K562 (cell line): Measurements from ENCODE around the gene TRAIP. TPM values are rescaled to one million over a fixed set of nuclear protein-coding genes. Genes with fewer than 3 reads are reported as not detected.

Source experiments
- ATAC-seq: fragments of 200-7000 bp; cut with Tn5 transposase; 3 replicates; pipeline ENCODE4 v1.9.1; 2020; ENCODE audit warnings: moderate library complexity
- BruUV-seq: library from RNA; stranded (reverse); fragments of 400-500 nt; replicated peaks from 2 replicates; lab custom pipeline; 2021; lab: Mats Ljungman, UMichigan
- CTCF ChIA-PET: fragments of 300-600 bp; formaldehyde crosslinking; extraction: SDS; loops from one replicate; lab custom pipeline; 2021; ENCODE audit warnings: low intra/inter-chr PET ratio; lab: Yijun Ruan, JAX
- POLR2A ChIA-PET: fragments of 300-600, 350-650 bp; sonication (Branson Sonifier 250); formaldehyde crosslinking; extraction: SDS; loops from one replicate; lab custom pipeline; 2021; ENCODE audit warnings: antibody characterized with exemption, inconsistent platforms; lab: Yijun Ruan, JAX
- DNase-seq, 4 experiments: peaks; one replicate each; pipeline versions ENCODE4 v3.0.0 to v3.0.0-alpha.2; 2011 to 2018; ENCODE audit warnings: low spot score in 3 of 4, mixed read lengths in 3 of 4; ENCODE audit errors: extremely low read depth in 1 of 4
- FAIRE-seq: peaks from 2 replicates; lab custom pipeline; 2011; peaks lifted over from hg19 to GRCh38; lab: Jason Lieb, UNC
- H2AFZ ChIP-seq: 2 replicates; pipeline ENCODE4 v1.6.0; 2011; ENCODE audit warnings: low read depth, low read length, control low read depth, inconsistent platforms
- H3K27ac ChIP-seq: fragments of 200-600 bp; 3 replicates; pipeline ENCODE4 v1.8.0; 2011; ENCODE audit warnings: low read depth, mild to moderate bottlenecking, control low read depth, inconsistent platforms, low read length, moderate library complexity, mixed read lengths; ENCODE audit errors: extremely low read depth
- H3K27me3 ChIP-seq, 2 experiments: fragments of 300-600 bp in 1 of 2; 2 replicates in 1 of 2; 3 replicates in 1 of 2; pipeline versions ENCODE4 v1.6.0 to v1.8.0; 2011; ENCODE audit warnings: inconsistent platforms in 2 of 2, low read length in 2 of 2, mild to moderate bottlenecking in 1 of 2, mixed read lengths in 1 of 2, moderate library complexity in 1 of 2; ENCODE audit not compliant: control insufficient read depth in 2 of 2, insufficient read depth in 2 of 2
- H3K36me3 ChIP-seq: fragments of 300-600 bp; 3 replicates; pipeline ENCODE4 v1.8.0; 2011; ENCODE audit warnings: mild to moderate bottlenecking, low read length, inconsistent platforms; ENCODE audit not compliant: control insufficient read depth, insufficient read depth
- H3K4me1 ChIP-seq, 2 experiments: fragments of 200-600 bp in 1 of 2; replicated peaks in 1 of 2; 2 replicates in 1 of 2; 3 replicates in 1 of 2; pipeline versions ENCODE4 v1.5.1 to v1.8.0; 2011; ENCODE audit warnings: inconsistent platforms in 2 of 2, low read length in 2 of 2, mild to moderate bottlenecking in 1 of 2, mixed read lengths in 1 of 2, moderate library complexity in 1 of 2; ENCODE audit not compliant: control insufficient read depth in 2 of 2, insufficient read depth in 2 of 2
- H3K4me2 ChIP-seq: 2 replicates; pipeline ENCODE4 v1.6.1; 2011; ENCODE audit warnings: low read length, control low read depth, inconsistent platforms, mixed read lengths; ENCODE audit not compliant: insufficient read depth
- H3K4me3 ChIP-seq: fragments of 200-600 bp; sonication (generic), shearing (Covaris generic); 2 replicates; pipeline ENCODE4 v1.5.1; 2016; ENCODE audit warnings: control low read depth, inconsistent platforms
- H3K79me2 ChIP-seq: fragments of 200-600 bp; 3 replicates; pipeline ENCODE4 v1.8.0; 2011; ENCODE audit warnings: low read length, inconsistent platforms; ENCODE audit not compliant: control insufficient read depth, insufficient read depth
- H3K9ac ChIP-seq, 2 experiments: 2 replicates each; pipeline versions ENCODE4 v1.6.0 to v1.6.1; 2011; ENCODE audit warnings: low read depth in 2 of 2, low read length in 2 of 2, control low read depth in 1 of 2, inconsistent platforms in 1 of 2, mild to moderate bottlenecking in 1 of 2, mixed read lengths in 1 of 2; ENCODE audit not compliant: insufficient read depth in 1 of 2
- H3K9me1 ChIP-seq: one replicate; pipeline ENCODE4 v1.6.0; 2011; ENCODE audit warnings: inconsistent platforms, mild to moderate bottlenecking, low read length, moderate library complexity; ENCODE audit not compliant: control insufficient read depth, insufficient read depth
- H3K9me3 ChIP-seq: replicated peaks from 2 replicates; pipeline ENCODE4 v1.5.1; 2011; ENCODE audit warnings: low read depth, low read length, inconsistent platforms; ENCODE audit not compliant: control insufficient read depth, insufficient read depth
- H4K20me1 ChIP-seq: replicated peaks from 2 replicates; pipeline ENCODE4 v1.6.1; 2011; ENCODE audit warnings: low read length, inconsistent platforms, mixed read lengths; ENCODE audit not compliant: control insufficient read depth, insufficient read depth
- DMBX1 ChIP-seq: fragments of 250-450 bp; sonication (Bioruptor Pico); IDR thresholded peaks from 2 replicates; pipeline ENCODE4 v1.8.0; 2022; ENCODE audit warnings: inconsistent platforms, mild to moderate bottlenecking, moderate library complexity, borderline replicate concordance
- EP300 ChIP-seq: IDR thresholded peaks from 2 replicates; pipeline ENCODE4 v1.6.1; 2012; ENCODE audit warnings: low read length, improper control_type of control experiment
- ESRRA ChIP-seq: fragments of 450-650 bp; IDR thresholded peaks from 2 replicates; pipeline ENCODE4 v1.6.1; 2014; ENCODE audit warnings: low read depth, mild to moderate bottlenecking, moderate library complexity, borderline replicate concordance
- MAFF ChIP-seq: IDR thresholded peaks from 2 replicates; pipeline ENCODE4 v1.6.1; 2012; ENCODE audit warnings: low read length, improper control_type of control experiment
- MAZ ChIP-seq, 2 experiments: fragments of 450-650 bp in 1 of 2; sonication (generic) in 1 of 2; formaldehyde crosslinking; IDR thresholded peaks in 1 of 2; conservative IDR thresholded peaks in 1 of 2; 2 replicates each; pipeline versions ENCODE4 v1.4.0 to v1.5.0; 2020; ENCODE audit warnings: mild to moderate bottlenecking in 1 of 2, missing genetic modification reagents in 1 of 2
- POLR2AphosphoS2 ChIP-seq: IDR thresholded peaks from 2 replicates; pipeline ENCODE4 v1.6.1; 2012; ENCODE audit warnings: low read length, improper control_type of control experiment
- POLR3G ChIP-seq: IDR thresholded peaks from 2 replicates; pipeline ENCODE4 v1.6.1; 2011; ENCODE audit not compliant: insufficient read length, insufficient replicate concordance; ENCODE audit errors: extremely low read depth
- PURB ChIP-seq: sonication (generic); formaldehyde crosslinking; IDR thresholded peaks from 2 replicates; pipeline ENCODE4 v1.9.0; 2021; ENCODE audit warnings: low read depth, mild to moderate bottlenecking, missing genetic modification reagents
- RAD51 ChIP-seq: fragments of 450-650 bp; IDR thresholded peaks from 2 replicates; pipeline ENCODE4 v1.7.1; 2016; ENCODE audit warnings: low read depth, mild to moderate bottlenecking, borderline replicate concordance
- RBM25 ChIP-seq: fragments of 200-400 bp; formaldehyde crosslinking; IDR thresholded peaks from 2 replicates; pipeline ENCODE4 v1.6.1; 2018; ENCODE audit warnings: low read length, low read depth, moderate library complexity; ENCODE audit not compliant: severe bottlenecking
- SOX6 ChIP-seq: fragments of 450-650 bp; IDR thresholded peaks from 2 replicates; pipeline ENCODE4 v1.6.1; 2014; ENCODE audit warnings: mild to moderate bottlenecking
- STAT5A ChIP-seq: IDR thresholded peaks from 2 replicates; pipeline ENCODE4 v1.6.1; 2012; ENCODE audit warnings: low read length, inconsistent platforms, borderline replicate concordance
- TCF3 ChIP-seq: sonication (generic); formaldehyde crosslinking; IDR thresholded peaks from 2 replicates; pipeline ENCODE4 v1.4.0; 2020; ENCODE audit warnings: mild to moderate bottlenecking, missing genetic modification reagents
- THRAP3 ChIP-seq: fragments of 450-650 bp; IDR thresholded peaks from 2 replicates; pipeline ENCODE4 v1.6.1; 2016; ENCODE audit warnings: mild to moderate bottlenecking, inconsistent platforms, borderline replicate concordance
- ZEB2 ChIP-seq: fragments of 450-650 bp; IDR thresholded peaks from 2 replicates; pipeline ENCODE4 v1.6.1; 2016
- ZKSCAN1 ChIP-seq: fragments of 150-350 bp; IDR thresholded peaks from 2 replicates; pipeline ENCODE4 v1.6.1; 2016; ENCODE audit warnings: low read depth, low read length
- ZSCAN32 ChIP-seq: fragments of 450-650 bp; formaldehyde crosslinking; IDR thresholded peaks from 2 replicates; pipeline ENCODE4 v1.4.0; 2020; ENCODE audit warnings: mild to moderate bottlenecking, moderate library complexity
- WGBS: fragments of 100-300 bp; shearing (Covaris generic); methylation state at CpG from one replicate; pipeline ENCODE4 v1.1.6; 2016; ENCODE audit warnings: low coverage, mixed read lengths; ENCODE audit not compliant: insufficient coverage; ENCODE audit errors: missing lambda C conversion rate; 5-methylcytosine and 5-hydroxymethylcytosine counted together
- in situ Hi-C: fragments of 300-500 bp; cut with MboI; formaldehyde crosslinking; loops from 4 replicates; pipeline ENCODE4 v1.15.0; 2018; ENCODE audit warnings: inconsistent platforms, mixed read lengths
- intact Hi-C: fragments of 100-400 bp; cut with micrococcal nuclease; formaldehyde crosslinking; loops from 2 replicates; pipeline ENCODE4 v1.14.2; 2022
- polyA plus RNA-seq, 8 experiments: library from polyadenylated mRNA; depleted of rRNA in 4 of 8; stranded (reverse) in 5 of 8; unstranded in 3 of 8; fragments of >200 nt; fragmentation: Nextera tagmentation in 2 of 8; fragmentation: Illumina TruSeq in 1 of 8; extraction: Ambion mirVana in 2 of 8; extraction: Trizol in 1 of 8; gene quantifications; 2 replicates each; pipeline versions ENCODE4 v1.2.1 to v1.2.3, GENCODE V29; 2011 to 2014; ENCODE audit warnings: inconsistent platforms in 1 of 8, missing spikeins in 1 of 8
- total RNA-seq, 7 experiments: library from RNA; depleted of rRNA in 6 of 7; stranded (reverse); fragments of >200 nt in 6 of 7; fragmentation: Illumina TruSeq in 2 of 7; extraction: Trizol in 2 of 7; gene quantifications; 2 replicates each; pipeline versions ENCODE4 v1.2.1 to v1.2.3, GENCODE V29; 2011 to 2021; ENCODE audit warnings: low replicate concordance in 1 of 7
- TF ChIP-seq, protein P1 (sequence below): IDR thresholded peaks from 2 replicates; pipeline ENCODE4 v1.6.1; 2011; ENCODE audit warnings: borderline replicate concordance, low read depth, mild to moderate bottlenecking, moderate library complexity, low read length; ENCODE audit not compliant: insufficient read depth, poor library complexity, severe bottlenecking
- TF ChIP-seq, protein P2 (sequence below): sonication (generic); formaldehyde crosslinking; IDR thresholded peaks from 2 replicates; pipeline ENCODE4 v1.9.0; 2022; ENCODE audit warnings: mild to moderate bottlenecking, missing genetic modification reagents
- TF ChIP-seq, protein P3 (sequence below): fragments of 250-450 bp; sonication (Bioruptor Pico); IDR thresholded peaks from 2 replicates; pipeline ENCODE4 v1.8.0; 2021; ENCODE audit warnings: moderate library complexity, mild to moderate bottlenecking, inconsistent platforms

TRAIP gene
- total and polyA plus RNA-seq, 9 of the 15 experiments (the other 6 are each of a cell fraction or from before 2014, with no cell fraction given): 14.3 to 38.6 (median 21.2) TPM

DNA sequence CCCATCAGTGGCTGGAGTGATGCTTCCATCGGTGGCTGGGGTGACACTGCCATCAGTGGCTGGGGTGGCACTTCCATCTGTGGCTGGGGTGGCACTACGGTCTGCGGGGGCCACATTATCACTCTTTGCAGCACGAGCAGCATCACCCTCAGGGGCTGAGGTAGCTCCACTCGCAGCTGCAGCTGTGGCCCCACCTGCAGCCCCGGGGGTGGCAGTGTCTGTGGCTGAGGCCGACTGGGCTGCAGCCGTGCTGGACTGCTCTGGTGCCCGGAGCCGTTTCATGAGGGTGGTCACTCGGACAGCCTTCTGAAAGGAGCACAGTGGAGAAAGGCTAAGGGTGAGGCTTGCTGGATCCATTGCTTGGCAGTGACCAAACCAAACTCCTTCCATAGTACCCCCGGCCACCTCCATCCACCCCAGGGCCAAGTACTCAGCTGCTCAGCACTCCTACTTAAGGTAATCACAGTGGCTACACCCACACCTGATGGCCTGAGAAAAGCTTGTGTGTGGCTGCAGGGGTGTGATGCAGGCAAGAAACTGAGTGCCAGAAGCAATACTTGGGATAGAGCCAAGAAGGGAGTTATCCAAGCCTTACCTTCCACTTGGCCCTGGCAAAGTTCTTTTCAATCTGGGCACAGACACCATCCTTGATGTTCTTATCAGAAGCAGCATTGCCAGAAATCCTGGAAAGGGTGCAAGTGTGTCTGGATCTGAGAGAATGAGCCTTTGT lies 3.4 kb upstream of the TRAIP start:
- H3K9me1 ChIP-seq: no peaks in the 10 kb centered on the region
- 12% methylated on average over 8 of the region's 12 CpGs for WGBS
- H4K20me1 ChIP-seq: no peaks in the 10 kb centered on the region
- no peak overlapping the region for H3K27ac ChIP-seq
- no peaks in the 10 kb centered on the region for H3K36me3 ChIP-seq
- peaks cover 6 to 26% of the 10 kb centered on the region in 2 experiments; a peak in 4 of 5 replicates for H3K27me3 ChIP-seq
- in situ Hi-C loops (no loop called here), intact Hi-C loops (no loop called here)
- BruUV-seq: no TSS peak
- H3K4me3 ChIP-seq: no peak overlapping the region
- H2AFZ ChIP-seq: no peak overlapping the region
- no peaks in the 10 kb centered on the region for H3K9me3 ChIP-seq
- H3K79me2 ChIP-seq: peaks cover 16% of the 10 kb centered on the region
- FAIRE-seq (no peak), DNase-seq (no peak), ATAC-seq (no peak)
- peaks cover 9 to 15% of the 10 kb centered on the region in 2 experiments; a peak in 4 of 5 replicates for H3K4me1 ChIP-seq
- H3K4me2 ChIP-seq: no peak overlapping the region
- TF ChIP-seq RAD51 (no peak), STAT5A (no peak), ZEB2 (no peak), POLR3G (no peak), PURB (CRISPR knock-in tag) (no peak), ZKSCAN1 (no peak), SOX6 (no peak), MAFF (no peak), ESRRA (no peak), TCF3 (CRISPR knock-in tag) (no peak), EP300 (no peak), RBM25 (no peak), ZSCAN32 (CRISPR knock-in tag) (no peak), POLR2AphosphoS2 (no peak), MAZ (CRISPR knock-in tag; conservative IDR thresholded peaks at IDR 0.05 in 1 of 2, IDR thresholded peaks at IDR 0.05 in 1 of 2) (no peak), DMBX1 (CRISPR knock-in tag) (no peak), THRAP3 (no peak)
- TF ChIP-seq, protein P1, sequence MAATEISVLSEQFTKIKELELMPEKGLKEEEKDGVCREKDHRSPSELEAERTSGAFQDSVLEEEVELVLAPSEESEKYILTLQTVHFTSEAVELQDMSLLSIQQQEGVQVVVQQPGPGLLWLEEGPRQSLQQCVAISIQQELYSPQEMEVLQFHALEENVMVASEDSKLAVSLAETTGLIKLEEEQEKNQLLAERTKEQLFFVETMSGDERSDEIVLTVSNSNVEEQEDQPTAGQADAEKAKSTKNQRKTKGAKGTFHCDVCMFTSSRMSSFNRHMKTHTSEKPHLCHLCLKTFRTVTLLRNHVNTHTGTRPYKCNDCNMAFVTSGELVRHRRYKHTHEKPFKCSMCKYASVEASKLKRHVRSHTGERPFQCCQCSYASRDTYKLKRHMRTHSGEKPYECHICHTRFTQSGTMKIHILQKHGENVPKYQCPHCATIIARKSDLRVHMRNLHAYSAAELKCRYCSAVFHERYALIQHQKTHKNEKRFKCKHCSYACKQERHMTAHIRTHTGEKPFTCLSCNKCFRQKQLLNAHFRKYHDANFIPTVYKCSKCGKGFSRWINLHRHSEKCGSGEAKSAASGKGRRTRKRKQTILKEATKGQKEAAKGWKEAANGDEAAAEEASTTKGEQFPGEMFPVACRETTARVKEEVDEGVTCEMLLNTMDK: no peak
- TF ChIP-seq, protein P2, sequence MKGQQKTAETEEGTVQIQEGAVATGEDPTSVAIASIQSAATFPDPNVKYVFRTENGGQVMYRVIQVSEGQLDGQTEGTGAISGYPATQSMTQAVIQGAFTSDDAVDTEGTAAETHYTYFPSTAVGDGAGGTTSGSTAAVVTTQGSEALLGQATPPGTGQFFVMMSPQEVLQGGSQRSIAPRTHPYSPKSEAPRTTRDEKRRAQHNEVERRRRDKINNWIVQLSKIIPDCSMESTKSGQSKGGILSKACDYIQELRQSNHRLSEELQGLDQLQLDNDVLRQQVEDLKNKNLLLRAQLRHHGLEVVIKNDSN (CRISPR knock-in tag): no peak
- TF ChIP-seq, protein P3, sequence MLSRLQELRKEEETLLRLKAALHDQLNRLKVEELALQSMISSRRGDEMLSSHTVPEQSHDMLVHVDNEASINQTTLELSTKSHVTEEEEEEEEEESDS (CRISPR knock-in tag): no peak
- ChIA-PET POLR2A (no interaction called here), CTCF (no interaction called here)
- H3K9ac ChIP-seq: peak overlapping the region in 1 of 2 experiments; percentile 40; a peak in 1 of 4 replicates
